ENCODE results near the gene LUZP2.

The LUZP2 gene

DNA sequence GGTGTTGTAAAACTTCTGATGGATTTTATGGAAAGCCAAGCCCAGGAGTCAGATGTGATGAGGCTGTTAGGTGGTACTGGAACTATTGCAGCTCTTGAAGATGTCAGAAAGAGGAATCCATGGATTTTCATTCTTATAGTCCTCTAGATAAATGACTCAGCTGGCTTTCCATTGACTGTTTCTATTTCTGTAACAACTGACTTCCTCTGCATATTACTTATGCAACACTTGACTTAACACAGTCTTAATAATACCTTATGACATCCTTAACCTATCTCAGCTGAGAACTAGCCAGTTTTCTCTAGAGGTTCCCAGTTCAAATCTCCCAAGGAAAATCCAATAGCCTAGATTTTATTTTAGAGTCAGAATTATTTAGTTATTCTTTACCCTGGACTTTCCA, 263.8 kb downstream of the LUZP2 start:
- H3K4me3 ChIP-seq (ENCODE audit: low read length) = no peak overlapping the region
- peak; percentile 47 for DNase-seq (ENCODE audit: low read depth)
- TF ChIP-seq, protein P1, sequence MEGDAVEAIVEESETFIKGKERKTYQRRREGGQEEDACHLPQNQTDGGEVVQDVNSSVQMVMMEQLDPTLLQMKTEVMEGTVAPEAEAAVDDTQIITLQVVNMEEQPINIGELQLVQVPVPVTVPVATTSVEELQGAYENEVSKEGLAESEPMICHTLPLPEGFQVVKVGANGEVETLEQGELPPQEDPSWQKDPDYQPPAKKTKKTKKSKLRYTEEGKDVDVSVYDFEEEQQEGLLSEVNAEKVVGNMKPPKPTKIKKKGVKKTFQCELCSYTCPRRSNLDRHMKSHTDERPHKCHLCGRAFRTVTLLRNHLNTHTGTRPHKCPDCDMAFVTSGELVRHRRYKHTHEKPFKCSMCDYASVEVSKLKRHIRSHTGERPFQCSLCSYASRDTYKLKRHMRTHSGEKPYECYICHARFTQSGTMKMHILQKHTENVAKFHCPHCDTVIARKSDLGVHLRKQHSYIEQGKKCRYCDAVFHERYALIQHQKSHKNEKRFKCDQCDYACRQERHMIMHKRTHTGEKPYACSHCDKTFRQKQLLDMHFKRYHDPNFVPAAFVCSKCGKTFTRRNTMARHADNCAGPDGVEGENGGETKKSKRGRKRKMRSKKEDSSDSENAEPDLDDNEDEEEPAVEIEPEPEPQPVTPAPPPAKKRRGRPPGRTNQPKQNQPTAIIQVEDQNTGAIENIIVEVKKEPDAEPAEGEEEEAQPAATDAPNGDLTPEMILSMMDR (IDR thresholded peaks at IDR 0.05; ENCODE audit: insufficient read depth, low read depth, low read length, missing control alignments) = no peak

DNA sequence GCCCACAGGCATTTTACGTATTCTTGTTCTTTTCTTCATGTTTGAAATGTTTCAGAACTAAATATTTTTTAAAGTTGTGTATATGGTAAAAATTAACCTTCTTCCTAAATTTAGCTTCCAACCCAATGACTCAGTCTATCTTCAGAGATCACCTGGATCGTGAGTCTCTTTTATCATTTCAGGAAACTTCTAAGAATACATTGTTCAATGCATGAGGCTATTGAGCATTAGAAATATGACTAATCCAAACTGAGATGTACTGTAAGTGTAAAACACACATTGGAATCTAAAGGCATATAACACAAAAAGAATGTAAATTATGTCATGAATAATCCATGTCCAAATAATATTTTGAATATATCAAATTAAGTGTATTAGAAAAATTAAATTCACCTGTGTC, 265.2 kb downstream of the LUZP2 start:
- peak; percentile 8 for DNase-seq (ENCODE audit: low read depth)
- TF ChIP-seq, protein P1 (IDR thresholded peaks at IDR 0.05; ENCODE audit: insufficient read depth, low read depth, low read length, missing control alignments) = no peak
- H3K4me3 ChIP-seq (ENCODE audit: low read length) = no peak overlapping the region

DNA sequence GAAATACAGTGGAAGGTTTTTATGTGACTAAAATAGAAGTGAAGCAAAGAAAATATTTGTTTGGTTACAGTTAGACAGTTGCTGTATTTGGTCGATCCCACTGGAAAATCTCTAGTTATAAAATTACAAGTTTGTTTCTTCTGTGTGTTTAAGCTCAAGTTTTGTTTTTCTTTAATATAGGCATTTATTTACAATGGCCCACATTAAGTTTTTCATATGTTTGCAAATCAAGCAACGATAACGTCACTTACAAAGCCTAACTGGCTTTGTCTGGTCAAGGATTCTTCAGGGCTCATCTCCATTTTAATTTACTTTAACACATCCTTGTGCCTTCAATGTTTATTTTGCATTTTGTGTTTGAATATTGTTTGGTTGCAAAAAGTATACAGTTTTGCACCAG, 270.6 kb downstream of the LUZP2 start:
- no peak overlapping the region for H3K4me3 ChIP-seq (ENCODE audit: low read length)
- DNase-seq (ENCODE audit: low read depth) = no peak
- TF ChIP-seq, protein P1 (IDR thresholded peaks at IDR 0.05; ENCODE audit: insufficient read depth, low read depth, low read length, missing control alignments) = no peak

DNA sequence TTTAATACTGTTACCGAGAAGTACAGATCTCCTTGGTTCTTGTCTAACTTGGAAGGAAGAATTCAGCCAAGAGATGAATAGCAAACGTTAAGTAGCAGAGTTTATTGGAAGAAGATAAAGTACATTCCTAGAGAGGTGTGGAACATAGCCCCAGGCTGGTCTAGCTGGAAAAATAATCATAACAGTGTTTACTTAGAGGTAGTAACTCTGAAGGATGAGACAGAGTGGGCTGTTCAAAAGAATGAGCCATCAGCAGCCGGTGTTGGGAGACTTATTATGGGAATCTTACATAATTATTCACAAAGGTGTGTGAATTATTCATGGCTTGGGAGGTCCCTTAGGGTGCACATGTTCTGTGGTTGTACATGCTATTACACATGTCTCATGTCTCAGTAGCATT, 276.5 kb downstream of the LUZP2 start:
- TF ChIP-seq, protein P1 (IDR thresholded peaks at IDR 0.05; ENCODE audit: insufficient read depth, low read depth, low read length, missing control alignments) = no peak
- peak; percentile 82 for DNase-seq (ENCODE audit: low read depth)
- no peak overlapping the region for H3K4me3 ChIP-seq (ENCODE audit: low read length)

DNA sequence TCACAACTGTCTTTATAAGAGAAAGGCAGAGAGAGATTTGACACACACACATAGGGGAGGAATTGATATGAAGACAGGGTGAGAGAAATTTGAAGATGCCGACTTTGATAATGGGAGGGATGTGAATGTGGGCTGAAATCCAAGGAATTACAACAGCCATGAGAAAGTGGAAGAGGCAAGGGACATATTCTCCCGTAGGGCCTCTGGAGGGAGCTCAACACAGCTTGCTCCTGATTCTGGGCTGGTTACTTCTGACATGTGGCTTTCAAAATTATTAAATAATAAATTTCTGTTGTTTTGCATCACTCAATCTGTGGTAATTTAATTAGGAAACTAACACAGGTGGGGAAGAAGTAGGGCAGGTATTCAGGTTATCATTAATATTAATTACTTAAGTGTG, 282.9 kb downstream of the LUZP2 start:
- TF ChIP-seq, protein P1 (IDR thresholded peaks at IDR 0.05; ENCODE audit: insufficient read depth, low read depth, low read length, missing control alignments) = peak; percentile 53
- peak; percentile 17 for DNase-seq (ENCODE audit: low read depth)
- H3K4me3 ChIP-seq (ENCODE audit: low read length) = no peak overlapping the region

DNA sequence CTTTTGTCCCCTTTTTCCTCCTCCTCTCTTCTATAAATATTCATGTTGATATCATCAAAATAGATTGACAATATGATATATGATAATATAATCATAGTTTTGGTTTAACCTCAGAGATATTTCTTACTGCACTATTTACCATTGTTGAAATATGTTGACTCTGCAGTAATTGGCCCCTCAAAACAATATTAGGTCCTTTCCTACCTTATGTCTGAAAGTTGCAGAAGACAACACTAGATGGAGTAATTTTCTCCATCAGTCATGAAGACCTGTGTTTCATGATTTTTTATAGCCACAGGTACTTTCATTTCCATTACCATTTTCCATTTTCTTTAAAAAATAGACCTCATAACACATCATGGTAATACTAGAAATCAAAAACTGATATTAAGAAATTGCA, 284.4 kb downstream of the LUZP2 start:
- peak; percentile 4 for DNase-seq (ENCODE audit: low read depth)
- no peak overlapping the region for H3K4me3 ChIP-seq (ENCODE audit: low read length)
- TF ChIP-seq, protein P1 (IDR thresholded peaks at IDR 0.05; ENCODE audit: insufficient read depth, low read depth, low read length, missing control alignments) = no peak

DNA sequence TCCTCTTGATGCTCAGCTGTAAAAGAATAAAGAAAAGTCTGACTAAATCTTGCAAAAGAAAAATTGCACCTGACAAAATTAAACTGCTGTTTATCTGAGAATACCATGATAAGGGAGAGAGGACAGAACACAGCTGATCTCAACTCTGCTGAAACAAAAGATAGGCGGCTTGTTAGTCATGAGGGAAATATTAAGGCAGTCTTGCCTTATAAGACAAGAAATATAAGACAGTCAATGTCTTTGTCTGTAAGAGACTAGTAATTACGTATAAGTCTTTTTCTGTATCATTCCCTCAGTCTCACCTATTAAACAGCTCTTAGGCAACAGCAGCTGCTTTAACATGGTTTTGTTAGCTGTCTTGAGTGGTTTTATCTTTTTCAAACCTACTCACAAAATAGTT, 296.6 kb downstream of the LUZP2 start:
- no peak overlapping the region for H3K4me3 ChIP-seq (ENCODE audit: low read length)
- no peak for DNase-seq (ENCODE audit: low read depth)
- TF ChIP-seq, protein P1 (IDR thresholded peaks at IDR 0.05; ENCODE audit: insufficient read depth, low read depth, low read length, missing control alignments) = no peak
